Kidney epithelial cell (primary cell): ENCODE results near the gene GLB1L3. TPM values are rescaled to one million over a fixed set of nuclear protein-coding genes. Genes with fewer than 3 reads are reported as not detected.
"Not testable (repeated sequence)": the region's sequence is repeated elsewhere in the genome, so short reads cannot be mapped to it uniquely, and the experiment has no call there.

Experiments
- DNase-seq: peaks from one replicate; pipeline ENCODE4 v3.0.0-alpha.2; 2010; ENCODE audit warnings: low read depth
- H3K27me3 ChIP-seq: 2 replicates; pipeline ENCODE4 v1.6.0; 2011; ENCODE audit warnings: low read length; ENCODE audit not compliant: control insufficient read depth, insufficient read depth
- H3K36me3 ChIP-seq: 2 replicates; pipeline ENCODE4 v1.5.1; 2011; ENCODE audit warnings: low read length; ENCODE audit not compliant: control insufficient read depth, insufficient read depth
- H3K4me3 ChIP-seq: 2 replicates; pipeline ENCODE4 v1.5.1; 2011; ENCODE audit warnings: low read depth, mild to moderate bottlenecking, control low read depth, low read length
- CTCF ChIP-seq: IDR thresholded peaks from 2 replicates; pipeline ENCODE4 v1.5.1; 2011; ENCODE audit warnings: mild to moderate bottlenecking, moderate library complexity, low read length, control low read depth, inconsistent platforms; ENCODE audit not compliant: insufficient read depth, poor library complexity, severe bottlenecking
- total RNA-seq: library from RNA; depleted of rRNA; stranded (reverse); fragments of >200 nt; gene quantifications from 2 replicates; pipeline ENCODE4 v1.2.3, GENCODE V29; 2015

The GLB1L3 gene
- total RNA-seq, 1 donor from 2014 or later, result 0.75 TPM

GRCh38 chr11:134313821-134314607 lies 37.8 kb downstream of the GLB1L3 start:
- no peaks in the 10 kb centered on the region for H3K27me3 ChIP-seq
- TF ChIP-seq CTCF, result no peak

GRCh38 chr11:134317103-134317502 lies 40.9 kb downstream of the GLB1L3 start:
- Histone ChIP-seq H3K4me3 (no peak overlapping the region), H3K27me3 (no peaks in the 10 kb centered on the region), H3K36me3 (no peaks in the 10 kb centered on the region)
- TF ChIP-seq CTCF, result no peak
- no peak for DNase-seq

More at GRCh38 chr11:134313821-134314607, 37.8 kb downstream of the GLB1L3 start:
- no peak for DNase-seq
- H3K36me3 ChIP-seq, result no peaks in the 10 kb centered on the region
- H3K4me3 ChIP-seq, result no peak overlapping the region

GRCh38 chr11:134321373-134321772 lies 45.2 kb downstream of the GLB1L3 start:
- H3K36me3 ChIP-seq, H3K4me3 ChIP-seq, H3K27me3 ChIP-seq, DNase-seq: not testable (repeated sequence)

- H3K27me3 ChIP-seq, result no peaks in the 10 kb centered on the region
- no peaks in the 10 kb centered on the region for H3K36me3 ChIP-seq
- no peak for TF ChIP-seq CTCF
- no peak for DNase-seq
- no peak overlapping the region for H3K4me3 ChIP-seq
These were observed 46.4 kb downstream of the GLB1L3 start for GRCh38 chr11:134322553-134322952.

GRCh38 chr11:134328433-134328832 lies 52.3 kb downstream of the GLB1L3 start:
- TF ChIP-seq CTCF, result no peak
- Histone ChIP-seq H3K36me3 (no peaks in the 10 kb centered on the region), H3K4me3 (no peak overlapping the region), H3K27me3 (peaks cover 10% of the 10 kb centered on the region)
- no peak for DNase-seq

GRCh38 chr11:134330611-134331353 lies 54.6 kb downstream of the GLB1L3 start:
- H3K4me3 ChIP-seq, result no peak overlapping the region
- no peak for TF ChIP-seq CTCF
- no peak for DNase-seq
- H3K27me3 ChIP-seq, result peaks cover 10% of the 10 kb centered on the region
- no peaks in the 10 kb centered on the region for H3K36me3 ChIP-seq
